Osteoblast (primary cell): Measurements from ENCODE around the gene CDC34. TPM values are rescaled to one million over a fixed set of nuclear protein-coding genes. Genes with fewer than 3 reads are reported as not detected.

ENCODE experiments used
- DNase-seq: peaks from one replicate; pipeline ENCODE4 v3.0.0; 2011; ENCODE audit warnings: low spot score, mixed read lengths; ENCODE audit not compliant: insufficient read length; ENCODE audit errors: missing footprints
- H2AFZ ChIP-seq: 2 replicates; pipeline ENCODE4 v1.6.0; 2011; ENCODE audit warnings: mild to moderate bottlenecking, low read length
- H3K27ac ChIP-seq: 2 replicates; pipeline ENCODE4 v1.5.1; 2011; ENCODE audit warnings: mild to moderate bottlenecking, low read depth, low read length, moderate library complexity
- H3K27me3 ChIP-seq: 2 replicates; pipeline ENCODE4 v1.6.0; 2012; ENCODE audit warnings: mild to moderate bottlenecking, control low read depth, inconsistent platforms, low read length, moderate library complexity; ENCODE audit not compliant: insufficient read depth
- H3K36me3 ChIP-seq: 2 replicates; pipeline ENCODE4 v1.5.1; 2011; ENCODE audit warnings: mild to moderate bottlenecking, low read length, control low read depth, moderate library complexity; ENCODE audit not compliant: insufficient read depth
- H3K4me1 ChIP-seq: 2 replicates; pipeline ENCODE4 v1.5.1; 2011; ENCODE audit warnings: mild to moderate bottlenecking, low read length, control low read depth, moderate library complexity; ENCODE audit not compliant: insufficient read depth
- H3K4me2 ChIP-seq: 2 replicates; pipeline ENCODE4 v1.6.0; 2011; ENCODE audit warnings: mild to moderate bottlenecking, low read length; ENCODE audit not compliant: insufficient read depth
- H3K4me3 ChIP-seq: fragments of 200-600 bp; sonication (generic); 3 replicates; pipeline ENCODE4 v1.5.1; 2012; ENCODE audit warnings: mild to moderate bottlenecking, low read length, inconsistent platforms; ENCODE audit not compliant: insufficient read depth
- H3K79me2 ChIP-seq: 2 replicates; pipeline ENCODE4 v1.6.0; 2012; ENCODE audit warnings: mild to moderate bottlenecking, low read length, control low read depth, inconsistent platforms; ENCODE audit not compliant: insufficient read depth
- H3K9me3 ChIP-seq: 2 replicates; pipeline ENCODE4 v1.5.1; 2011; ENCODE audit warnings: low read depth, low read length, control low read depth
- H4K20me1 ChIP-seq: 2 replicates; pipeline ENCODE4 v1.6.0; 2012; ENCODE audit warnings: mild to moderate bottlenecking, low read length, control low read depth; ENCODE audit not compliant: insufficient read depth
- total RNA-seq: library from RNA; depleted of rRNA; stranded (reverse); fragments of >200 nt; gene quantifications from 2 replicates; pipeline ENCODE4 v1.2.3, GENCODE V29; 2012
- TF ChIP-seq, protein P1 (sequence below): IDR thresholded peaks from 2 replicates; pipeline ENCODE4 v1.5.1; 2011; ENCODE audit warnings: mild to moderate bottlenecking, low read depth, low read length, moderate library complexity; ENCODE audit errors: extremely low read depth

CDC34 gene
- total RNA-seq, 1 donor, result 32.9 TPM

DNA sequence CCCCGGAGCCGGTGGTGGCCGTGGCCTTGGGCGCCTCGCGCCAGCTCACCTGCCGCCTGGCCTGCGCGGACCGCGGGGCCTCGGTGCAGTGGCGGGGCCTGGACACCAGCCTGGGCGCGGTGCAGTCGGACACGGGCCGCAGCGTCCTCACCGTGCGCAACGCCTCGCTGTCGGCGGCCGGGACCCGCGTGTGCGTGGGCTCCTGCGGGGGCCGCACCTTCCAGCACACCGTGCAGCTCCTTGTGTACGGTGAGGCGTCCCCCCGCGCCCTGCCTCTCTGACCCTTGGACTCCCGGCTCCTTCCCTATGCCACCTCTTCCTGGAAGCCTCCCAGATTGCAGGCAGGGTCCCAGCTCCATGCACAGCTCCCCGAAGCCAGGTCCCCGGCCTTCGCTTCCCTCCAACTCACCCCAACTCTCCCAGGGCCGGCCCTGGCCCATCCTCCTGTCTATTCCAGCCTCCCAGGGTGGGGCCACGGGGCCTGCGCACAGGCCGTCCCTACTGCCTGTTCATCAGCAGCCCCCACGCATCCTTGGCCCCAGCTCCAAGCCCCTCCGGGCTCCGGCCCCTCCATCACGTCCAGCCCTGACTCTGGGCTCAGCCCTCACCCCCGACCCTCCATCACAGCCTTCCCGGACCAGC, 33.6 kb upstream of the CDC34 start:
- DNase-seq, result peak; percentile 80
- Histone ChIP-seq H3K79me2 (no peaks in the 10 kb centered on the region), H3K4me1 (no peaks in the 10 kb centered on the region), H3K4me3 (no peak overlapping the region), H2AFZ (no peak overlapping the region), H3K27ac (no peak overlapping the region), H3K4me2 (no peak overlapping the region), H3K27me3 (peaks cover 21% of the 10 kb centered on the region), H3K9me3 (no peaks in the 10 kb centered on the region), H4K20me1 (no peaks in the 10 kb centered on the region), H3K36me3 (no peaks in the 10 kb centered on the region)
- TF ChIP-seq, protein P1, sequence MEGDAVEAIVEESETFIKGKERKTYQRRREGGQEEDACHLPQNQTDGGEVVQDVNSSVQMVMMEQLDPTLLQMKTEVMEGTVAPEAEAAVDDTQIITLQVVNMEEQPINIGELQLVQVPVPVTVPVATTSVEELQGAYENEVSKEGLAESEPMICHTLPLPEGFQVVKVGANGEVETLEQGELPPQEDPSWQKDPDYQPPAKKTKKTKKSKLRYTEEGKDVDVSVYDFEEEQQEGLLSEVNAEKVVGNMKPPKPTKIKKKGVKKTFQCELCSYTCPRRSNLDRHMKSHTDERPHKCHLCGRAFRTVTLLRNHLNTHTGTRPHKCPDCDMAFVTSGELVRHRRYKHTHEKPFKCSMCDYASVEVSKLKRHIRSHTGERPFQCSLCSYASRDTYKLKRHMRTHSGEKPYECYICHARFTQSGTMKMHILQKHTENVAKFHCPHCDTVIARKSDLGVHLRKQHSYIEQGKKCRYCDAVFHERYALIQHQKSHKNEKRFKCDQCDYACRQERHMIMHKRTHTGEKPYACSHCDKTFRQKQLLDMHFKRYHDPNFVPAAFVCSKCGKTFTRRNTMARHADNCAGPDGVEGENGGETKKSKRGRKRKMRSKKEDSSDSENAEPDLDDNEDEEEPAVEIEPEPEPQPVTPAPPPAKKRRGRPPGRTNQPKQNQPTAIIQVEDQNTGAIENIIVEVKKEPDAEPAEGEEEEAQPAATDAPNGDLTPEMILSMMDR, result no peak

GRCh38 chr19:498511-498891, 33.1 kb upstream of the CDC34 start:
- Histone ChIP-seq H3K9me3 (no peaks in the 10 kb centered on the region), H2AFZ (no peak overlapping the region), H3K36me3 (no peaks in the 10 kb centered on the region), H3K4me2 (no peak overlapping the region), H3K27me3 (peaks cover 21% of the 10 kb centered on the region), H3K4me1 (no peaks in the 10 kb centered on the region), H3K27ac (no peak overlapping the region), H4K20me1 (no peaks in the 10 kb centered on the region), H3K79me2 (no peaks in the 10 kb centered on the region), H3K4me3 (no peak overlapping the region)
- TF ChIP-seq, protein P1, result no peak
- DNase-seq, result peak; percentile 78

DNA sequence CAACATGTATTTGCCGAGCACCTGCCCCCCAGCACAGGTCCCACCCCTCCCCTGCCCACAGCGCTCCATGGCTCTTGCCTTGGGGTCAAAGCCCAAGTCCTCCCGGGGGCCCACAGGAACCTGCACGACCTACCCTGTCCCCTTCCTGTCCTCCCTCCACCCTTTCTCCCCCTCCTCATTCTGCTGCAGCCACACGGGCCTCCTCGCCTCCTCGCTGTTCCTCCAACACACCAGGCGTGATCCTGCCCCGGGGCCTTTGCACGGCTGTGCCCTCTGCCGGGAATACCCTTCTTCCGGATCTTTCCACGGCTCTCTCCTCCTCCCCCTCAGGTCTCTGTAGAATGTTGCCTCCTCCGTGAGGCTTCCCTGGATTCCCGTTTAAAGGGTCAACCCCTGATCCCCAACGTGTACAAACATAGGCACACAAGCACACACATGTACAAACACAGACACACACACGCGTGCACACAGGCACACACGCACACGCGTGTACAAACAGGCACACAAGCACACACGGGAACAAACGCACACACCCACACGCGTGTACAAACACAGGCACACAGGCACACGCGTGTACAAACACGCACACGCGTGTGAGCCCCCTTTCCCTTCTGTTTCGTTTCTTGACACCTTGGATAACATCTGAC, 32.5 kb upstream of the CDC34 start:
- H3K27ac ChIP-seq, result no peak overlapping the region
- H3K79me2 ChIP-seq, result no peaks in the 10 kb centered on the region
- DNase-seq, result peak; percentile 76
- no peak overlapping the region for H3K4me2 ChIP-seq
- H3K4me3 ChIP-seq, result no peak overlapping the region
- no peaks in the 10 kb centered on the region for H4K20me1 ChIP-seq
- H3K27me3 ChIP-seq, result peaks cover 21% of the 10 kb centered on the region
- TF ChIP-seq, protein P1, result no peak
- H3K4me1 ChIP-seq, result no peaks in the 10 kb centered on the region
- no peaks in the 10 kb centered on the region for H3K36me3 ChIP-seq
- H2AFZ ChIP-seq, result no peak overlapping the region
- H3K9me3 ChIP-seq, result no peaks in the 10 kb centered on the region

GRCh38 chr19:501646-502045, 29.9 kb upstream of the CDC34 start:
- Histone ChIP-seq H3K4me2 (no peak overlapping the region), H3K4me3 (no peak overlapping the region), H2AFZ (no peak overlapping the region), H3K27me3 (peaks cover 21% of the 10 kb centered on the region), H3K27ac (no peak overlapping the region), H4K20me1 (no peaks in the 10 kb centered on the region), H3K79me2 (no peaks in the 10 kb centered on the region), H3K9me3 (no peaks in the 10 kb centered on the region), H3K4me1 (peaks cover 4% of the 10 kb centered on the region), H3K36me3 (no peaks in the 10 kb centered on the region)
- DNase-seq, result peak; percentile 67
- TF ChIP-seq, protein P1, result no peak
